DOHH2 (cell line): ENCODE measurements around the gene RBM47.

Source experiments
- H3F3A ChIP-seq: fragments of 200-600 bp; sonication (generic), shearing (Covaris generic); 2 replicates; pipeline ENCODE4 v1.6.0; 2016; ENCODE audit warnings: antibody characterized with exemption, mild to moderate bottlenecking; ENCODE audit not compliant: control insufficient read depth, insufficient read depth
- H3K27ac ChIP-seq: fragments of 200-600 bp; sonication (generic); 2 replicates; pipeline ENCODE4 v1.5.1; 2014; ENCODE audit warnings: low read depth, mild to moderate bottlenecking, low read length, moderate library complexity
- H3K27me3 ChIP-seq: fragments of 200-600 bp; sonication (generic); 2 replicates; pipeline ENCODE4 v1.6.1; 2014; ENCODE audit warnings: mild to moderate bottlenecking, low read length, mixed read lengths; ENCODE audit not compliant: control insufficient read depth
- H3K36me3 ChIP-seq: fragments of 200-600 bp; sonication (generic); 2 replicates; pipeline ENCODE4 v1.6.1; 2014; ENCODE audit warnings: mild to moderate bottlenecking, low read length, moderate library complexity, mixed read lengths; ENCODE audit not compliant: control insufficient read depth
- H3K4me1 ChIP-seq: fragments of 200-600 bp; sonication (generic); 2 replicates; pipeline ENCODE4 v1.6.1; 2014; ENCODE audit warnings: mild to moderate bottlenecking, low read length, mixed read lengths; ENCODE audit not compliant: control insufficient read depth
- H3K4me2 ChIP-seq: fragments of 200-600 bp; sonication (generic); 2 replicates; pipeline ENCODE4 v1.6.0; 2014; ENCODE audit warnings: mild to moderate bottlenecking, low read length, moderate library complexity
- H3K4me3 ChIP-seq: fragments of 200-600 bp; sonication (generic); 2 replicates; pipeline ENCODE4 v1.5.1; 2014; ENCODE audit warnings: mild to moderate bottlenecking, low read length, mixed read lengths
- H3K79me2 ChIP-seq: fragments of 200-600 bp; sonication (generic); 2 replicates; pipeline ENCODE4 v1.6.1; 2014; ENCODE audit warnings: mild to moderate bottlenecking, low read length, mixed read lengths; ENCODE audit not compliant: control insufficient read depth
- H3K9me2 ChIP-seq: fragments of 200-600 bp; sonication (generic); replicated peaks from 2 replicates; pipeline ENCODE4 v1.6.1; 2014; ENCODE audit warnings: mild to moderate bottlenecking, low read length, mixed read lengths; ENCODE audit not compliant: control insufficient read depth
- H3K9me3 ChIP-seq: fragments of 200-600 bp; sonication (generic); 2 replicates; pipeline ENCODE4 v1.6.1; 2014; ENCODE audit warnings: antibody characterized with exemption, low read length, mixed read lengths; ENCODE audit not compliant: control insufficient read depth, insufficient read depth
- H4K20me1 ChIP-seq: fragments of 200-600 bp; sonication (generic); 2 replicates; pipeline ENCODE4 v1.6.0; 2014; ENCODE audit warnings: low read depth, mild to moderate bottlenecking, antibody characterized with exemption, low read length, moderate library complexity; ENCODE audit not compliant: control insufficient read depth, insufficient read depth
- EZH2phosphoT487 ChIP-seq: fragments of 200-600 bp; sonication (generic); IDR thresholded peaks from 2 replicates; pipeline ENCODE4 v1.6.1; 2017; ENCODE audit warnings: borderline replicate concordance, mild to moderate bottlenecking, antibody characterized with exemption, low read length, moderate library complexity, mixed read lengths
- TF ChIP-seq, protein P1 (sequence below): fragments of 200-600 bp; sonication (generic); IDR thresholded peaks from one replicate; pipeline ENCODE4 v1.5.1; 2014; ENCODE audit warnings: antibody characterized with exemption, mild to moderate bottlenecking, low read depth, low read length; ENCODE audit not compliant: poor library complexity, severe bottlenecking

The RBM47 gene

GRCh38 chr4:40482985-40483647, 146.5 kb downstream of the RBM47 start:
- Histone ChIP-seq H3K9me3 (no peaks in the 10 kb centered on the region), H3K4me3 (no peak overlapping the region), H4K20me1 (no peaks in the 10 kb centered on the region), H3K4me1 (no peaks in the 10 kb centered on the region), H3K36me3 (no peaks in the 10 kb centered on the region), H3K79me2 (no peaks in the 10 kb centered on the region), H3K4me2 (no peak overlapping the region), H3K27ac (no peak overlapping the region), H3K27me3 (0 out of 2 replicates have a peak, but pooled peaks cover 4% of the 10 kb centered on the region), H3K9me2 (no peaks in the 10 kb centered on the region), H3F3A (no peaks in the 10 kb centered on the region)
- TF ChIP-seq, protein P1, sequence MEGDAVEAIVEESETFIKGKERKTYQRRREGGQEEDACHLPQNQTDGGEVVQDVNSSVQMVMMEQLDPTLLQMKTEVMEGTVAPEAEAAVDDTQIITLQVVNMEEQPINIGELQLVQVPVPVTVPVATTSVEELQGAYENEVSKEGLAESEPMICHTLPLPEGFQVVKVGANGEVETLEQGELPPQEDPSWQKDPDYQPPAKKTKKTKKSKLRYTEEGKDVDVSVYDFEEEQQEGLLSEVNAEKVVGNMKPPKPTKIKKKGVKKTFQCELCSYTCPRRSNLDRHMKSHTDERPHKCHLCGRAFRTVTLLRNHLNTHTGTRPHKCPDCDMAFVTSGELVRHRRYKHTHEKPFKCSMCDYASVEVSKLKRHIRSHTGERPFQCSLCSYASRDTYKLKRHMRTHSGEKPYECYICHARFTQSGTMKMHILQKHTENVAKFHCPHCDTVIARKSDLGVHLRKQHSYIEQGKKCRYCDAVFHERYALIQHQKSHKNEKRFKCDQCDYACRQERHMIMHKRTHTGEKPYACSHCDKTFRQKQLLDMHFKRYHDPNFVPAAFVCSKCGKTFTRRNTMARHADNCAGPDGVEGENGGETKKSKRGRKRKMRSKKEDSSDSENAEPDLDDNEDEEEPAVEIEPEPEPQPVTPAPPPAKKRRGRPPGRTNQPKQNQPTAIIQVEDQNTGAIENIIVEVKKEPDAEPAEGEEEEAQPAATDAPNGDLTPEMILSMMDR: no peak
- TF ChIP-seq EZH2phosphoT487: no peak

- H3K4me1 ChIP-seq: no peaks in the 10 kb centered on the region
- no peaks in the 10 kb centered on the region for H3K9me2 ChIP-seq
- no peak overlapping the region for H3K27ac ChIP-seq
- H3K4me2 ChIP-seq: no peak overlapping the region
- 0 out of 2 replicates have a peak, but pooled peaks cover 4% of the 10 kb centered on the region for H3K27me3 ChIP-seq
- TF ChIP-seq, protein P1: no peak
- TF ChIP-seq EZH2phosphoT487: no peak
- no peak overlapping the region for H3K4me3 ChIP-seq
- no peaks in the 10 kb centered on the region for H3F3A ChIP-seq
- no peaks in the 10 kb centered on the region for H3K79me2 ChIP-seq
- H3K36me3 ChIP-seq: no peaks in the 10 kb centered on the region
- no peaks in the 10 kb centered on the region for H3K9me3 ChIP-seq
- H4K20me1 ChIP-seq: no peaks in the 10 kb centered on the region
Observed at GRCh38 chr4:40481977-40482376, 147.7 kb downstream of the RBM47 start.

- TF ChIP-seq, protein P1: no peak
- no peak for TF ChIP-seq EZH2phosphoT487
- no peaks in the 10 kb centered on the region for H3K9me3 ChIP-seq
- no peaks in the 10 kb centered on the region for H3K36me3 ChIP-seq
- no peaks in the 10 kb centered on the region for H3K9me2 ChIP-seq
- H3K4me2 ChIP-seq: no peak overlapping the region
- no peak overlapping the region for H3K27ac ChIP-seq
- no peaks in the 10 kb centered on the region for H3F3A ChIP-seq
- no peak overlapping the region for H3K4me3 ChIP-seq
- H3K4me1 ChIP-seq: no peaks in the 10 kb centered on the region
- no peaks in the 10 kb centered on the region for H4K20me1 ChIP-seq
- H3K27me3 ChIP-seq: peaks cover 10% of the 10 kb centered on the region
- H3K79me2 ChIP-seq: no peaks in the 10 kb centered on the region
Observed at GRCh38 chr4:40480291-40480690, 149.4 kb downstream of the RBM47 start.
